Measurements from ENCODE around the gene FKBP4. TPM values are rescaled to one million over a fixed set of nuclear protein-coding genes. Genes with fewer than 3 reads are reported as not detected.

Gene FKBP4
- total and polyA plus RNA-seq, 2 donors (not counting 1 experiment from before 2014, with no cell fraction given): 19.3 to 56.7 TPM

DNA sequence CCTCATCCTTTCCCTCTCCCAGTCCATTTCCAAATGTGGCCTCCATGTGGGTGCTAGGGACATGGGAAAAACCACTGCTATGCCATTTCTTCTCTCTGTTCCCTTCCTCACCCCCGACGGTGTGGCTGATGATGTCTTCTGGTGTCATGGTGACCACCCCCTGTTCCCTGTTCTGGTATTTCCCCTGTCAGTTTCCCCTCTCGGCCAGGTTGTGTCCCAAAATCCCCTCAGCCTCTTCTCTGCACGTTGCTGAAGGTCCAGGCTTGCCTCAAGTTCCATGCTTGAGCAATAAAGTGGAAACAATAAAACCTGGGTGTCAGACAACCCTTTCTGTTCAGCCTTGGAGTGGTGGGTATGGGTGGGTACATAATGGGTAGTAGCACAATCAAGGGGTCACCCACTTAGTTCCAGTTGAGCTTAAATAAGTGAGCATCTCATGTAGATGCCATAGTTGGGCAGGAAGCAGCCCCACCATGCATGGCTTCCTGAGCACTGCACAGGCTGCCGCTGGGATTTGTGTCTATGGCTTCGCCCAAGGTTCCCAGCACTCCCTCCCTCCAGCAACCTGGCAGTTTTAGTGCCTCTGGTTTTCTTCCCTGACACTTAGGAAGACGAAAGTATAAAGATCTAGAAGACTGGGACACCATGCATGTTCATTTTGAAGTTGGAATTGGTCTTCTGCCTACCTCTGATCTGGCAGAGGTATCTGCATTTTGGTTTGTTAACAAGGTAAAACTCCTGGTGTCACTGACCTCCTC lies 9.0 kb downstream of the FKBP4 start:
- H3K9me3 ChIP-seq (ENCODE audit: control extremely low read depth in 1 of 3, control insufficient read depth in 2 of 3, insufficient read depth in 1 of 3, low read length in 2 of 3): no peaks in the 10 kb centered on the region
- peaks cover 2 to 57% of the 10 kb centered on the region in 2 experiments for H3K36me3 ChIP-seq (replicated peaks in 1 of 2; ENCODE audit: control extremely low read depth in 1 of 2, control insufficient read depth in 1 of 2, extremely low read depth in 1 of 2, insufficient read depth in 2 of 2, low read length in 1 of 2)
- Mint-ChIP-seq H3K4me1 (no peaks in the 10 kb centered on the region), H3K27me3 (no peaks in the 10 kb centered on the region), H3K27ac (no peak overlapping the region), H3K9me3 (ENCODE audit: insufficient read depth) (no peaks in the 10 kb centered on the region), H3K4me3 (no peak overlapping the region)
- DNase-seq (no peak), ATAC-seq (ENCODE audit: low read depth) (no peak)
- no peaks in the 10 kb centered on the region for H4K20me1 ChIP-seq (ENCODE audit: control insufficient read depth, insufficient read depth, low read length, poor library complexity, severe bottlenecking)
- no peak overlapping the region for H2AFZ ChIP-seq (ENCODE audit: insufficient read depth, low read depth, low read length, poor library complexity, severe bottlenecking)
- intact Hi-C loops (cut with micrococcal nuclease): no loop called here
- no peak overlapping the region for H3K4me3 ChIP-seq (ENCODE audit: control extremely low read depth in 1 of 5, extremely low read depth in 1 of 5, insufficient read depth in 1 of 5, low read depth in 2 of 5, low read length in 4 of 5)
- POLR2A ChIA-PET: no interaction called here
- TF ChIP-seq, protein P1, sequence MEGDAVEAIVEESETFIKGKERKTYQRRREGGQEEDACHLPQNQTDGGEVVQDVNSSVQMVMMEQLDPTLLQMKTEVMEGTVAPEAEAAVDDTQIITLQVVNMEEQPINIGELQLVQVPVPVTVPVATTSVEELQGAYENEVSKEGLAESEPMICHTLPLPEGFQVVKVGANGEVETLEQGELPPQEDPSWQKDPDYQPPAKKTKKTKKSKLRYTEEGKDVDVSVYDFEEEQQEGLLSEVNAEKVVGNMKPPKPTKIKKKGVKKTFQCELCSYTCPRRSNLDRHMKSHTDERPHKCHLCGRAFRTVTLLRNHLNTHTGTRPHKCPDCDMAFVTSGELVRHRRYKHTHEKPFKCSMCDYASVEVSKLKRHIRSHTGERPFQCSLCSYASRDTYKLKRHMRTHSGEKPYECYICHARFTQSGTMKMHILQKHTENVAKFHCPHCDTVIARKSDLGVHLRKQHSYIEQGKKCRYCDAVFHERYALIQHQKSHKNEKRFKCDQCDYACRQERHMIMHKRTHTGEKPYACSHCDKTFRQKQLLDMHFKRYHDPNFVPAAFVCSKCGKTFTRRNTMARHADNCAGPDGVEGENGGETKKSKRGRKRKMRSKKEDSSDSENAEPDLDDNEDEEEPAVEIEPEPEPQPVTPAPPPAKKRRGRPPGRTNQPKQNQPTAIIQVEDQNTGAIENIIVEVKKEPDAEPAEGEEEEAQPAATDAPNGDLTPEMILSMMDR (IDR thresholded peaks at IDR 0.05): no peak
- no peak for TF ChIP-seq EZH2 (IDR thresholded peaks at IDR 0.05; ENCODE audit: borderline replicate concordance, insufficient read depth, low read depth, low read length, poor library complexity, severe bottlenecking)
- no peaks in the 10 kb centered on the region for H3K4me1 ChIP-seq (ENCODE audit: control insufficient read depth in 2 of 2, insufficient read depth in 2 of 2, low read length in 2 of 2)
- H3K27me3 ChIP-seq (replicated peaks in 1 of 4; ENCODE audit: control extremely low read depth in 1 of 4, control insufficient read depth in 3 of 4, insufficient read depth in 4 of 4, low read length in 3 of 4): no peaks in the 10 kb centered on the region
- no peak overlapping the region for H3K27ac ChIP-seq (ENCODE audit: low read length in 2 of 2)
- H3K9ac ChIP-seq (ENCODE audit: low read length): no peak overlapping the region
- WGBS (ENCODE audit: insufficient coverage): 53% methylated on average over 6 of the region's 7 CpGs
- CTCF ChIA-PET: no interaction called here
- no peak overlapping the region for H3K4me2 ChIP-seq (replicated peaks; ENCODE audit: low read depth, low read length, poor library complexity, severe bottlenecking)
- H3K79me2 ChIP-seq (ENCODE audit: control insufficient read depth, insufficient read depth, low read length): peaks cover 4% of the 10 kb centered on the region

DNA sequence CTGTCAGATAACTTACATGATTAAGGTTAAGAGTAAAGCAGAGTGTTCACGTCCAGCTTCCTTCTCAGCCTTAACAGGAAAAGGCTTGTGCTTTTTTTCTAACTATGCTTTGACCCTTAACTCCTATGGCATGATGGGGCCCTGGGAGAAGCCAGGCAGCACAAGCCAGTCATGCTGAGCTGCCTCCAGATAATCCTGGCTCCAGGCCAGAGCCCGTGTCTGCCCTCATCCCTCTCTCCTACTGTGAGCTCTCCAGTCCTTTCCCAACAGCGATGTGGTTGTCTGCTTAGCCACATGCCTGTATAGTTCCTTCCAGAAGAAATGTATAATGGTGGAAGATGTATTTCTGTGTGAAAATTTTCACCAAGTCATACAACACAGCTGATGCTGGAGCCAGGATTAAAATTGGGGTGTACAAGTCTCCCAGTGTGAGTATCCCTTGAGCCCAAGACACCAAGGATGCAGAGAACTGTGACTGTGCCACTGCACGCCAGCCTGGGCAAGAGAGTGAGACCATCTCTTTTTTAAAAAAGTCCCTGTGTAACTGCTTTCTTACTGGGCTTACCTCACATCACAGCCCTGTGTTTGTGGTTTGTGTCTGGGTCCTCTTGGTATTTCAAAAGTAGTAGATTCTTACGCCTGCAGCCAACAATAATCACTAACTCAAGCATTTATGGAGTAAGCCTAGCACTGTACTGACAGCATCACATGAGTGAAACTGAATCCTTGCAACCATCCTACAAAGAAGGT lies 9.8 kb downstream of the FKBP4 start:
- H3K79me2 ChIP-seq (ENCODE audit: control insufficient read depth, insufficient read depth, low read length): no peaks in the 10 kb centered on the region
- Mint-ChIP-seq H3K4me3 (no peak overlapping the region), H3K27ac (peak overlapping the region; percentile 26), H3K9me3 (ENCODE audit: insufficient read depth) (no peaks in the 10 kb centered on the region), H3K27me3 (no peaks in the 10 kb centered on the region), H3K4me1 (no peaks in the 10 kb centered on the region)
- H3K9me3 ChIP-seq (ENCODE audit: control extremely low read depth in 1 of 3, control insufficient read depth in 2 of 3, insufficient read depth in 1 of 3, low read length in 2 of 3): no peaks in the 10 kb centered on the region
- ChIA-PET POLR2A (no interaction called here), CTCF (no interaction called here)
- H3K36me3 ChIP-seq (replicated peaks in 1 of 2; ENCODE audit: control extremely low read depth in 1 of 2, control insufficient read depth in 1 of 2, extremely low read depth in 1 of 2, insufficient read depth in 2 of 2, low read length in 1 of 2): peaks cover 0 to 50% of the 10 kb centered on the region in 2 experiments
- H3K27ac ChIP-seq (ENCODE audit: low read length in 2 of 2): no peak overlapping the region
- intact Hi-C loops (cut with micrococcal nuclease): no loop called here
- TF ChIP-seq, protein P1 (IDR thresholded peaks at IDR 0.05): no peak
- no peak for TF ChIP-seq EZH2 (IDR thresholded peaks at IDR 0.05; ENCODE audit: borderline replicate concordance, insufficient read depth, low read depth, low read length, poor library complexity, severe bottlenecking)
- no peaks in the 10 kb centered on the region for H3K4me1 ChIP-seq (ENCODE audit: control insufficient read depth in 2 of 2, insufficient read depth in 2 of 2, low read length in 2 of 2)
- H3K4me2 ChIP-seq (replicated peaks; ENCODE audit: low read depth, low read length, poor library complexity, severe bottlenecking): no peak overlapping the region
- DNase-seq (no peak), ATAC-seq (ENCODE audit: low read depth) (no peak)
- H3K4me3 ChIP-seq (ENCODE audit: control extremely low read depth in 1 of 5, extremely low read depth in 1 of 5, insufficient read depth in 1 of 5, low read depth in 2 of 5, low read length in 4 of 5): no peak overlapping the region
- H2AFZ ChIP-seq (ENCODE audit: insufficient read depth, low read depth, low read length, poor library complexity, severe bottlenecking): no peak overlapping the region
- H4K20me1 ChIP-seq (ENCODE audit: control insufficient read depth, insufficient read depth, low read length, poor library complexity, severe bottlenecking): no peaks in the 10 kb centered on the region
- H3K9ac ChIP-seq (ENCODE audit: low read length): no peak overlapping the region
- WGBS (ENCODE audit: insufficient coverage): 90% methylated on average over 2 of the region's 5 CpGs
- no peaks in the 10 kb centered on the region for H3K27me3 ChIP-seq (replicated peaks in 1 of 4; ENCODE audit: control extremely low read depth in 1 of 4, control insufficient read depth in 3 of 4, insufficient read depth in 4 of 4, low read length in 3 of 4)

Measured in B cell (primary cell).